ENCODE data around the gene CRIM1. TPM values are rescaled to one million over a fixed set of nuclear protein-coding genes. Genes with fewer than 3 reads are reported as not detected.

Gene CRIM1
- total RNA-seq, 1 experiment from 2014 or later = 46.5 TPM

- peaks cover 5% of the 10 kb centered on the region for H3K36me3 ChIP-seq (ENCODE audit: insufficient read depth, low read length, poor library complexity, severe bottlenecking)
- no peak overlapping the region for H3K4me3 ChIP-seq (ENCODE audit: low read depth, low read length, poor library complexity, severe bottlenecking)
- H3K9me3 ChIP-seq (ENCODE audit: low read depth, low read length, poor library complexity, severe bottlenecking) = no peaks in the 10 kb centered on the region
- ChIA-PET POLR2A (ENCODE audit: low non-redundant PET) (no interaction called here), CTCF (no interaction called here)
- TF ChIP-seq EZH2 (IDR thresholded peaks at IDR 0.05; ENCODE audit: borderline replicate concordance, low read depth, low read length, poor library complexity, severe bottlenecking) (no peak), CTCF (conservative IDR thresholded peaks at IDR 0.05; ENCODE audit: low read depth, low read length) (no peak)
- H3K27ac ChIP-seq (ENCODE audit: low read depth, low read length, poor library complexity, severe bottlenecking) = no peak overlapping the region
- peaks cover 10% of the 10 kb centered on the region for H3K4me1 ChIP-seq (ENCODE audit: insufficient read depth, low read length, poor library complexity, severe bottlenecking)
- intact Hi-C loops (cut with micrococcal nuclease; ENCODE audit: unreplicated experiment) = no loop called here
- no peak for DNase-seq (ENCODE audit: low spot score)
- H3K27me3 ChIP-seq (replicated peaks; ENCODE audit: insufficient read depth, low read depth, low read length, poor library complexity) = no peaks in the 10 kb centered on the region
- BruUV-seq (replicated peaks) = no TSS peak
Observed at GRCh38 chr2:36587556-36587955, 232.0 kb downstream of the CRIM1 start.

- Histone ChIP-seq H3K9me3 (ENCODE audit: low read depth, low read length, poor library complexity, severe bottlenecking) (no peaks in the 10 kb centered on the region), H3K27me3 (replicated peaks; ENCODE audit: insufficient read depth, low read depth, low read length, poor library complexity) (no peaks in the 10 kb centered on the region), H3K36me3 (ENCODE audit: insufficient read depth, low read length, poor library complexity, severe bottlenecking) (peaks cover 5% of the 10 kb centered on the region), H3K4me1 (ENCODE audit: insufficient read depth, low read length, poor library complexity, severe bottlenecking) (peaks cover 5% of the 10 kb centered on the region), H3K4me3 (ENCODE audit: low read depth, low read length, poor library complexity, severe bottlenecking) (no peak overlapping the region), H3K27ac (ENCODE audit: low read depth, low read length, poor library complexity, severe bottlenecking) (no peak overlapping the region)
- POLR2A ChIA-PET (ENCODE audit: low non-redundant PET) = no interaction called here
- CTCF ChIA-PET = no interaction called here
- BruUV-seq (replicated peaks) = no TSS peak
- intact Hi-C loops (cut with micrococcal nuclease; ENCODE audit: unreplicated experiment) = no loop called here
- DNase-seq (ENCODE audit: low spot score) = no peak
- TF ChIP-seq CTCF (conservative IDR thresholded peaks at IDR 0.05; ENCODE audit: low read depth, low read length) (no peak), EZH2 (IDR thresholded peaks at IDR 0.05; ENCODE audit: borderline replicate concordance, low read depth, low read length, poor library complexity, severe bottlenecking) (no peak)
Observed at GRCh38 chr2:36589230-36589630, 233.7 kb downstream of the CRIM1 start.

DNA sequence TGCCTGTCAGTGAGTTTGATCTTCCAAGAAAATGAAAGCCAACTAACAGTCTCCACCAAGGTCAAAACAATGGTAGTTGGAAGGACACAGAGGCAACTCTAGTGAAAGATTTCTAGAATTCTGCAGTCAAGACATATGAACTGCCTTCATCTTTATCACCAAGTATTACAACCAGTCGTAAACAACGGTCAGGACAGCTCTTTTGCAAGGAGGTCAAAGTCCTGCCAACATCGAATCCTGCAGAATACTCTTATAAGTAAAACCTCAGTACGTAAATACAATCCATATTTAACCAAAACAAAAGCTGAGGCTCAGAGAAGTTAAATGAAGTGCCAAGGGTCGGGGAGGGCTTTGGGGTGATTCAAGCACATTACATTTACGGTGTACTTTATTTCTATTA, 239.3 kb downstream of the CRIM1 start:
- H3K36me3 ChIP-seq (ENCODE audit: insufficient read depth, low read length, poor library complexity, severe bottlenecking) = no peaks in the 10 kb centered on the region
- no peak for DNase-seq (ENCODE audit: low spot score)
- no peaks in the 10 kb centered on the region for H3K27me3 ChIP-seq (replicated peaks; ENCODE audit: insufficient read depth, low read depth, low read length, poor library complexity)
- no TSS peak for BruUV-seq (replicated peaks)
- ChIA-PET POLR2A (ENCODE audit: low non-redundant PET) (no interaction called here), CTCF (no interaction called here)
- intact Hi-C loops (cut with micrococcal nuclease; ENCODE audit: unreplicated experiment) = no loop called here
- H3K4me1 ChIP-seq (ENCODE audit: insufficient read depth, low read length, poor library complexity, severe bottlenecking) = peaks cover 7% of the 10 kb centered on the region
- no peak for TF ChIP-seq CTCF (conservative IDR thresholded peaks at IDR 0.05; ENCODE audit: low read depth, low read length)
- TF ChIP-seq EZH2 (IDR thresholded peaks at IDR 0.05; ENCODE audit: borderline replicate concordance, low read depth, low read length, poor library complexity, severe bottlenecking) = no peak
- H3K27ac ChIP-seq (ENCODE audit: low read depth, low read length, poor library complexity, severe bottlenecking) = no peak overlapping the region
- no peaks in the 10 kb centered on the region for H3K9me3 ChIP-seq (ENCODE audit: low read depth, low read length, poor library complexity, severe bottlenecking)
- no peak overlapping the region for H3K4me3 ChIP-seq (ENCODE audit: low read depth, low read length, poor library complexity, severe bottlenecking)

All from A673 (cell line).